Regular cardiac myocyte (primary cell): ENCODE results near the gene TUSC7. TPM values are rescaled to one million over a fixed set of nuclear protein-coding genes. Genes with fewer than 3 reads are reported as not detected.

Source experiments
- total RNA-seq: library from RNA; depleted of rRNA; stranded (reverse); fragments of >200 nt; gene quantifications from 2 replicates; pipeline ENCODE4 v1.2.3, GENCODE V29; 2014

The TUSC7 gene
- total RNA-seq: not detected in 2 replicates

GRCh38 chr3:116709479-116709878, at the start of gene TUSC7:
TUSC7 (plus strand) TSS chr3:116709779.

